Fibroblast of skin of back (primary cell): ENCODE data around the gene CNNM3. TPM values are rescaled to one million over a fixed set of nuclear protein-coding genes. Genes with fewer than 3 reads are reported as not detected.
"Not testable (repeated sequence)": the region's sequence is repeated elsewhere in the genome, so short reads cannot be mapped to it uniquely, and the experiment has no call there.

Experiments used
- DNase-seq: peaks from one replicate; pipeline ENCODE4 v3.0.0-alpha.2; 2013
- polyA plus RNA-seq, 2 experiments: library from polyadenylated mRNA; unstranded; fragments of 120-200 nt; gene quantifications; one replicate each; pipeline ENCODE4 v1.2.1, GENCODE V29; 2013; ENCODE audit not compliant: insufficient read length in 2 of 2

Gene CNNM3
- polyA plus RNA-seq (2013, experiment 1 of 2; ENCODE audit: insufficient read length): 7.8 TPM
- polyA plus RNA-seq (2013, experiment 2 of 2; ENCODE audit: insufficient read length): 5.9 TPM

DNA sequence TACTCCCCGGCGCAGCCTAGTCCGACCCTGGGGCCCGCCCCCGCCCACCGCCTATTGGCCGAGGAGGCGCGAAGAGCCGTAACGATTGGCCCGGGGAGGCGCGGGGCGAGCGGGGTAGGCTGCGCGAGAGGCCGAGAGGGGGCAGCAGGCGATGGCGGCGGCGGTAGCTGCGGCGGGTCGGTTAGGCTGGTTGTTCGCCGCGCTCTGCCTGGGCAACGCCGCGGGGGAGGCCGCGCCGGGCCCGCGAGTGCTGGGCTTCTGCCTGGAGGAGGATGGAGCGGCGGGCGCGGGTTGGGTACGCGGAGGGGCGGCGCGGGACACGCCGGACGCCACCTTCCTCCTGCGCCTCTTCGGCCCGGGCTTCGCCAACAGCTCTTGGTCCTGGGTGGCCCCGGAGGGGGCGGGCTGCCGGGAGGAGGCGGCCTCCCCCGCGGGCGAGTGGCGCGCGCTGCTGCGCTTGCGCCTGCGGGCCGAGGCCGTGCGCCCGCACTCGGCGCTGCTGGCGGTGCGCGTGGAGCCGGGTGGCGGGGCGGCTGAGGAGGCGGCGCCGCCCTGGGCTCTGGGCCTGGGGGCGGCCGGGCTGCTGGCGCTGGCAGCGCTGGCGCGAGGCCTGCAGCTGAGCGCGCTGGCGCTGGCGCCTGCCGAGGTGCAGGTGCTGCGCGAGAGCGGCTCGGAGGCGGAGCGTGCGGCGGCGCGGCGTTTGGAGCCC lies at the start of gene CNNM3:
Gene CNNM3, plus strand, starts transcription at position 142 of the 709 bp plus-strand sequence. Its CDS starts 10 bp downstream, at position 152.
- DNase-seq: peak; percentile 92

DNA sequence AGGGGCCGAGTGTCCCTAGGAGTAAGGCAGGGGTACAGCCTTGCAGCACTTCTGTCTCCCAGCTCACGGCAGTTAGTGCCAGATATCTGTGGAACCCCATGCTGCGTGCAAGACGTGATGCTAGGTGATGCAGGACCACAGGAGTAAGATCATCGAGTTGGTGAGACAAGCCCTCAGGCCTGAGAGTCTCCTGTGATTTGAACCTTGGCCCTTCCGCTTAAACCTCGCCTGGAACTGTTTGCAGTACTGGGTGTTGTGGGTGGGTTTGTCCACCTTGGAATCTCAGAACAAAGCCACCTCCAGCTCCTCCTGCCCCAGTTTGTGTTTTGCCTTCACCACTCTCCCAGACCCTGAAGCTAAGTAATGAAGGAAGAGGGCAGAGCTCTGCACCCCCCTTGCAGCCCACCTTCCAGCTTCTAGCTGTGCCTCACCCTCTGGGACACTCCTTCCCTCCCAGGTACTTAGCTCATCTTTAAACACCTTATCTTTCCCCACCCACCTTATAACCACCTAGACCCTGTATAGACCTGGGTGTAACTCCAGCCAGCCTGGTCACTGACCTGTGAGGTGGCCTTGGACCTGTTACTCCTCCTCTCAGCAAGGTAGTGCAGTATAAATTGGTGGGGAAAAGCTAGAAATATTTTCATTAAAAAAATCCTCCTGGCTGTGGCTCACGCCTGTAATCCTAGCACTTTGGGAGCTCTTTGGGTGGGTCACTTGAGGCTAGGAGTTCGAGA lies 48.8 kb upstream of the CNNM3 start:
- no peak for DNase-seq

DNA sequence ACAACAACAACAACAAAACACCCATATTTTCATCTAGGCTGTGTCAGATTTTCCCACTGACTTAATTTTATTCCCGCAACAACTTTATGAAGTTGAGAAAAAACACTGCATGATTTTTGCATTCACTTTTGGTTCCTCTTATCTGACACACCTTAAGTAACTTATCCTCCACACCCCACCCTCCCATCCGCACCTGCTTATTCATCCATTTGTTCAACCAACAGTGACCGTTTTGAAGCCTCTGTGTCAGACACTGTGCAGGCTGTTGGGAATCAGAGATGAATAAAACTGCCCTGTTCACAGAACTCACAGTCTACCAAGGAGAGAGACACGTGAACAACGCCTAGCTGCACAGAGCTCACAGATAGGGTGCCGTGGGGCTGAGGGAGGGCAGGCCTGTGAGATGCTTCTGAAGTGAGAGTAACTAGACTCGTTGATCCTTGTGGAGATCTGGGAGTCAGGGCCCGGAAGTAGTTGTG lies 47.9 kb upstream of the CNNM3 start:
- DNase-seq: no peak

DNA sequence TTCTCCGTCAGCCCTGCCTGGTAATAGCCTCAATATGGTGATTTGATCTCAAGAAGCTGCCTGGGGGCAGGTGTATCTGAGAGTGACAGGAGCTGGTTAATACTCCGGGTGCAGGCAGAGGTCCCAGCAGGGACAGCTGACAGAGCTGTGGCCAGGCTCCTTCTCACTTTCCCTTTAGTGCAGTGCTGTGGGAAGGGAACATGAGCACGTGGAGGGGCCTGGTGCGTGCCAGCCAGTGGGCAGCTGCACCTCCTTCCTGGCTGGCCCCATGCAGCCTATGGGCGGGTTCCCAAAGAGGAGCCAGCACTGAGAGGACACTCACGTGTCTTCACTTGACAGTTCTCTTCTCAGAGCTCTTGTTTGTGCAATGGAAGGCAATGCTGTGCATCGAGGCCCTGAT lies 46.3 kb upstream of the CNNM3 start:
- no peak for DNase-seq

DNA sequence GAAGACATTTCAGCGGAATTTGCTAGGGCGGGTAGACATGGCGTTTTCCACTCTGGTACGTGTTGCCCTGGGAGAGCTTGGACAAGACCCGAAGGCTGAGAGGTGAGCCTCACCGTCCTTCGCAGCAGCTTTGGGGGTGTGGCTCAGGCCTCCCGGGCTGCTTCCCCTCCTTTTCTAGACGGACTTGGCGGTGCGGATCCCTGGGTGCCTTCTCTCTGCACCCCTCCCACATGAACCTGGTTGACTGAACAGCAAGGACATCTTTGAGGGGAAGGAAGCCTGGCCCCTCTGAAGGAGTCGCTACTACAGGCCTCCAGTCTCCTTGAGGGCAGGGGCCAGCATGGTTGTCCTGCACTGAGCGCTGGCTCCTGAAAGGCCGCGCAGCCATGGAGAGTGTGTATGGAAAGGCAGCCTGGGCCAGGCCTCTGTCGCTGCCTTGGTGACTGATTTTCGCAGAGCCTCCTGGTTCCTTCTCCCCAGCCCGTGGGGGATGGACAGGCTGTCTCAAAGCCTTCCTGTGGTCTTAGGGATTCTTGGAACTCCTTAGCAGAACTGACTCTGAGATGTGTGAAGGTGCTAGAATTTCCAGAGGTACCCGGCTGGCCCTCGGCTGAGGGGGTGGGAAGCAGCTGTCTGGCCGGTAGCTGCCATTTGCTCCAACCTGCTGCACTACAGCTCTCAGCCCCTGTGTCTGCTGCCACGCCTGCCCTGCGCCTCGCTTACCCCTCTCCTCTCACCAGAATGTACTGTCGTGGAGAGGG lies 45.4 kb upstream of the CNNM3 start:
- no peak for DNase-seq

DNA sequence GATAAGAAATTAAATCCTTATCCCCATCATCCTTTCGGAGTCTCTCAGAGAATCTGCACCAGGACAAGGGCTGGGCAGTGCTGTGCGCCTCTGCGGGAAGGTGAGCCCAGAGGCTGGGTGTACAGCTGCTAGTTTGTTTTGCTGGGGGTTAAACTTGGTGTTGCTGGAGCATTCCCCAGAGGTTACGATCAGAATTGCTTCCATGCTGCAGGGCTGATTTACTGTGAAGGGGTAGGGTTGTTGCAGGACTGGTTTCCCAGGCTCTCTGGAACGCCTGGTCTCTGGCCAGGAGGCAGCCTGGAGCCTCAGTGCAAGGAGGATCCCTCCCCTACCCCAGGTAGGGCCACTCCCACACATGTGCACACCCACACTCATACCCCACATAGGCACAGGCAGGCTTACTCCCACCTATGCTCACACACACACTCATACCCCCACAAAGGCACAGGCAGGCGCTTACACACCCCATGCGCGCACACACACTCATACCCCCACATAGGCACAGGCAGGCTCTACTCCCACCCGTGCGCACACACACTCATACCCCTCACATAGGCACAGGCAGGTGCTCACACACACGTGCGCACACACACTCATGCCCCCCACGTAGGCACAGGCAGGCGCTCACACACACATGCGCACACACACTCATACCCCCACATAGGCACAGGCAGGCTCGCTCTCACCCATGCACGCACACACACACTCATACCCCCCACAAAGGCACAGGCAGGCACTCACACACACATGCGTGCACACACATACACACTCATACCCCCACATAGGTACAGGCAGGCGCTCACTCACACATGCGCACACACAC lies 44.1 kb upstream of the CNNM3 start:
- DNase-seq: no peak

DNA sequence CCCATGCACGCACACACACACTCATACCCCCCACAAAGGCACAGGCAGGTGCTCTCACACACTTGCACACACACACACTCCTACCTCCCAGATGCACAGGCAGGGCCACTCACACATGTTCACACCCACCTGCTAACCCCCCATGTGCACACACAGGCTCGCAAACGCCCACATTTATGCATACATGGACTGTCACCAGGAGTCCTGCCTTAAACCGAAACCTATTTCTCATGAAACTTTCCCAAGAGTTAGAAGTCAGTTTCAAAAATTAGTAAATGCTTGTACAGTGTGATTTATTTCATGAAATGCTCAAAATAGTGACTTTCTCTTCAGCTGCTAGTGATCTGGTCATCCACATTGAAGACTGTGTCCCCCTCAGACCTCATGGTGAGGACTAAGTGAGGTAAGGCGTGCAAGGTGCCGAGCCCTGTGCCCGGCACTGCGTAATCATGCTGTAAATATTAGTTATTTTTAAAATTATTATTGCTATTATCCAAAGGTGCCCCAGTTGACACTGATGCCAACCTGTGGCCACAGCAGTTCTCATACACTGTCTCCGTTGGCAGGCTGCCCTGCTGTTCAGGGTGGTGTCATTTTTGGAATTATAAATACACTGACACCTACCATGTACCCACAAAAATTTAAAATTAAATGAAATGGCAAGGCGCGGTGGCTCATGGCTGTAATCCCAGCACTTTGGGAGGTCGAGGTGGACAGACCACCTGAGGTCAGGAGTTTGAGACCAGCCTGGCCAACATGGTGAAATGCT lies 43.0 kb upstream of the CNNM3 start:
- DNase-seq: no peak

DNA sequence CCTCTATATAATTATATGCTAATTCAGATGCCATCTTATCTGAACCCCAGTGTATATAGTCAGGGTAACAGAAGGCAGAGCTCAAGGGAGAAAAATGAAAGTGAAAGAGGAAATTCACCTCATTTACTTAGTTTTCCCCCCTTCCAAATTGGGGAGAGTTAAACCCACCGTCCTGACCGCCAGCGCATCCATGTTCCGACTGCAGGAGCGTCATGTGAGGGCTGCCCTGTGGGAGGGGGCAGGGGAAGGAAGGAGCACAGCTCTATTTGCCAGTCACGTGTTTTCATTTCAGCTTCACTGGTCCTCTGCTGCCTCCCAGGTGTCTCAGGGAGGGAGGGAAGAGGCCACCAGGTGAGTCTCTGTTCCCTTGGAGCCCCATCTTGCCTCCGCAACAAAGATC lies 42.1 kb upstream of the CNNM3 start:
- no peak for DNase-seq

DNA sequence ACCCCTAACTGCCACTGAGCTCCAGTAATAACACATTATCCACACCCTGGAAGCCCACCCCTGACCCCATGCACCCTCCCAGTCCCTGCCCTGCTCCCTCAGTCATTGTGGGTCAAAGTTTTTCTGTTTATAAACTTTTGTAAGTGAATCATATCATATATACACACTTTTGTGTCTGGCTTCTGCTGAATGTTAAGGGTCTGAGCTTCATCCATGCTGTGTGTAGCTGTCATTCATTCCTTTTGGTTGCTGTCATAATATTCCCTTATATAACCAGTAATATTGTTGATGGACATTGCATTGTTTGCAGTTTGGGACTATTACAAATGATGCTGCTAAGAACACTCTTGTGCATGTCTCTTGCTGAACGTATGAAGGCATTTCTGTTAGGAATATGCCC lies 40.9 kb upstream of the CNNM3 start:
- peak; percentile 19 for DNase-seq

DNA sequence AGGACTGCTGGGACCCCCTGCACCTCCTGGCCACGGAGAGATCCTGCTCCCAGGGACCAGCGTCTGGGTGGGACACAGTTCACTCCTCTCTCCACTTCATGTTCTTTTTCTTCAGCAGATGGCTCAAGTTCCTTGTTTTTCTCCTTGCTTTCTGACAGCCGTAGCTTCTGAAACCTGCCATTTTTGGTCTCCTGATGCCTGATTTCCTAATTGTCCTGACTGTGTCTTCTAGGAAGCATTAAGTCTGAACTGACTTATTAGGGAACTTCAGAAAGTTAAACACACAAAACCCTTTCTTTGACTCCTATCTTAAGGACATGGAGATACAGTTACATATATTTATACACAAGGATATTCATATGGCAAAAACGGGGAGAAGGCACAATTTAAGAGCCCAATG lies 32.7 kb upstream of the CNNM3 start:
- DNase-seq: no peak

DNA sequence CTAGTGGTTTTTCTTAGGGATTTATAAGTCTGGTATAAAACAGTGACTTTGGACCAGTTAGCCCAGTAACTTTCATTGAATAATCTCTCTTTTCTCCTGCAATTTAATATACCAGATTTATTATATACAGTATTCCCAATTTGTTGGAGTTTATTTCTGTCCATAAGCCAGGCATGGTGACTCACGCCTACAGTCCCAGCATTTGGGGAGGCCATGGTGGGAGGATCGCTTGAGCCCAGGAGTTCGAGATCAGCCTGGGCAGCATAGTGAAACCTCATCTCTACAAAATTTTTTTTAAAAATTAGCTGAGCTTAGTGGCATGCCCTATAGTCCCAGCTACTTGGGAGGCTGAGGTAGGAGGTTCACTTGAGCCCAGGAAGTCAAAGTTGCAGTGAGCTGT lies 28.7 kb upstream of the CNNM3 start:
- DNase-seq: no peak

DNA sequence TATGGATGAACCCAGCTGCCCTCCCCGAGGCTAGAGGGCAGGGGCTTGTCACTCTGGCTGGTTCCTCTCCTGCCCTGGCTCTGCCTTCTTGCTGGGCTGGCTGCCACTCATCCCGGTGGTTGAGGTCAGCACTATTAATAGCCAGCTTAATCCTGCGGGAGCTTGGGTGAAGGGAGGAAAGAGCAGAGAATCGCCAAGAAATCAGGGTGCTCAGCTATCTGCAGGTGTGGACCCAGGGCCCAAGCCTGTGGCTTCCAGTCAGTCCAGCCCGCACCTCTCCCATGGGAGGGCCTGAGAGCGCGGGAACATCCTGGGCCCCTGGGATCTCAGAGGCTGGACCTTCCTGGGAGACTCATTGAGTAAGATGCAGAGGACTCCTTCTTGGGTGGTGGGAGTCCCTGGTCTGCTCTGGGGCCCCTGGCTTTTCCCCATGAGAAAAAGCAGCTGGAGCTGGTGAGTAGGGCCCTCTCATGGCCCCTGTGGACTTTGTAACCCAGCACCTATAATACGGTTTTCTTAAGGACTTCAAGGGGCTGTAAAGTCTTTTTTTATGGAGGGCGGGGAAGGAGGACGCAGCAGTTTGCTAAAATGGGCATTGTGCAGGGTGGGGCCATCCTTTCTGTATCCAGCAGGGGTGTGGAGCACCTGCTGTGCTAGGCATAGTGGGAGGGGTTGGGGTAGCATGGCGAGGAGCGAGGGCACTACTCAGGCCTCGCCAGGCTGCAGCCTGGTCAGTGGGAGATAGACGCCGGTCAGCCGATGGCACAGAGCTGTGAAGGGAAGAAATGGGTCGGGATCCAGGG lies 27.4 kb upstream of the CNNM3 start:
- DNase-seq: peak; percentile 46

DNA sequence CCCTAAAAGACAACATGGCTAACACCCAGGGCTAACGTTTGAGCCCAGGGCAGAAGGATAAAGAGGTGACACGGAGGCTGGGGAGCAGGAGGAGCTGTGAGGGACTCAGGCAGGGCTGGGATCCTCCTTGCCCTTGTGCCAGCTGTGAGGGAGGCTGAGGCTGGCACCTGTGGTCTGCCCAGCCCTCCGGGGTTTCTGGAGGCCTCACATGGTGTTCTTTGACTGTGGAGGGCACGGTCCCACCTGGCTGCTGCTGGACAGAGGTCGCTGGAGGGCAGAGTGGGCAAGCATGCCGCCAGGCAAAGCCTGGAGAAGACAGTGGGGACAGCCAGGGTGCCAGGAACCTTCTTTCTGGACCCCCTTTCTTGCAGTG lies 26.8 kb upstream of the CNNM3 start:
- DNase-seq: no peak

DNA sequence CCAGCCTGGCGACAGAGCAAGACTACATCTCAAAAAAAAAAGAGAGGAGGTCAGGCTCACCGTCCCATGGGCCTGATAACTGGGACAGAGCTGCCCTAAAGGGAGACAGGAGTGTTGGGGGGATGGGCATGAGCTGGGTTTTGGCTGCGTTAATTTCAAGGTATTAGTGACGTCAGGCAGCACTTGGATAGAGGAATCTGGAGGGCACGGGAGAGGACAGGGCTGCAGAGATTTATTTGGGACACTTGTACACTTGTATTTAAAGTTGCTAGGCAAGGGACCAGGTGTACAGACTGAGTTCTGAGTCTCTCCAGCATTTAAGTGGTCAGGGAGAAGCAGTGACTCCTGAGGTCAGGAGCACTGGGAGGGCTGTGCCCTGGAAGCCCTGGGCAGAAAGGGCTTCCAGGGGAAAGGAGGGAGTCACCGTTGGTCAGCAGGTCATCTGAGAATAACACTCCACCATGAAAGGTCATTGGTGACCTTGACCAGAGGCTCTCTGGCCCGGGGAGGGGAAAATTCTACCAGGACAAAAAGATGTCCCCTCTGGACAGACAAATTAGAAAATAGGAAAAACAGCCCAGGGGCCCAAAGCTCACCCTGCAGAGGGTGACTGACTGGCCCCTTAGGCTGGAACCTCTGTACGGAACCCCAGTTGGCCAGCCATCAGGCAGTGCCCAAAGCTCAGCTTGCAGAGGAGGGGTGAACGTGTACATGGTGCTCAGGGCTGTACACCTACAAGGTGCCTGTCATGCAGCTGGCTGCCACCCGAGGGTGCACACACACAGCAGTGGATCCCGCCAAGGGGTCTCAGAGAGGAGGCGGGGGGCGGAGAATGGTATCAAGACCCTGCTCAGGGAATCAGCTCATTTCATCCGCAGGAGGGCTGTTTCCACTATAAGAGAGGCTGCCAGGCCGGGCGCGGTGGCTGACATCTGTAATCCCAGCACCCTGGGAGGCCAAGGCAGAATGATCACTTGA lies 23.0 kb upstream of the CNNM3 start:
- no peak for DNase-seq

DNA sequence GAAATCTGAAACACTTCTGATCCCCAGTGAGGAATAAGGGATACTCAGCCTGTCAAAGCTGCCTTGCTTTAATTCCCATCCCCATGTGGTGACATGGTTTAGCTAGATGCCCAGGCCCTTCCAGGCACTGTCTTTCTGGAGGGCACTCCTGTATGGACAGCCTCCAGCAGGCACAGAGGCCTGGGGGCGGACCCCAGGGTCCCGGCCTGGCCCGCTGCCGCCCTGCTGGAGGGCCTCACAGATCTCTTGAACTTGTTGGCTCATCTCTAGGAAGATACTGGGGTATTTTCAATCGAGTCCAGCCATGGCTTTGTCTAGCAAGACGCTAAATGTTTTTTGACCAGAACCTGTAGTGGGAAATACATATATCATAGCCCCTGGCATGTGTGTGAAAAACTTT lies 21.0 kb upstream of the CNNM3 start:
- no peak for DNase-seq

DNA sequence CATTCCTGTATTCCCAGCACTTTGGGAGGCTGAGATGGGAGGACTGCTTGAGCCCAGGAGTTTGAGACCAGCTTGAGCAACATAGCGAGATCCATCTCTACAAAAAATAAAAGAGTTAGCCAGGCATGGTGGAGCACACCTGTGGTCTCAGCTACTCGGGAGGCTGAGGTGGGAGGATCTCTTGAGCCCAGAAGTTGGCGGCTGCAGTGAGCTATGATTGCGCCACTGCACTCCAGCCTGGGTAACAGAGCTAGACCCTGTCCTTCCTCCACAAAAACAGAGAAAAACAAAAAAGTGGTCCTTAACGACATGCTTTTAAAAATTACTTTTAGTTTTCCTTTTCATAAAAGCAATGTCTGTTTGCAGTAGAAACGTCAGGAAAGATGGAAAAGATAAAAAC lies 19.6 kb upstream of the CNNM3 start:
- DNase-seq: not testable (repeated sequence)

DNA sequence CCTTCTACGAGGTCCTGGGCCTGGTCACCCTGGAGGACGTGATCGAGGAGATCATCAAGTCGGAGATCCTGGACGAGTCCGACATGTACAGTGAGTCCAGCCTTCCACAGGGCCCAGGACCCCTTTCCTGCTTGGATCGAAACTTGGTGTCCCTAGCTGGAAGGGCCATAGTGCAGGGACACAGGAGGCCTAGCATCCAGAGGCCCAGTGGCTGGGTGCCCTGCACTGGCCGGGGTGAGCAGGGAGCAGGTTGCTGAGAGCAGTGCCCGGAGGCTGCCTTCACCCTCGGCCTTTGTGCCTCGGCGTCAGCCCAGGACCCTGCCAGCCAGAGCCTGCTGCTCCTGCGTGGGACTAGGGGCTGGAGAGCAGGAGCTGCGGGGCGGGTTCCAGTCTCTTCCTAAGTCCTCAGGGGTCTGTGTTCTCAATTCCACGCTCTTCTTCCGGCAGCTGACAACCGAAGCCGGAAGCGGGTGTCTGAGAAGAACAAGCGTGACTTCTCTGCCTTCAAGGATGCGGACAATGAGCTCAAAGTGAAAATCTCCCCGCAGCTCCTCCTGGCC lies 18.9 kb upstream of the CNNM3 start:
- no peak for DNase-seq

DNA sequence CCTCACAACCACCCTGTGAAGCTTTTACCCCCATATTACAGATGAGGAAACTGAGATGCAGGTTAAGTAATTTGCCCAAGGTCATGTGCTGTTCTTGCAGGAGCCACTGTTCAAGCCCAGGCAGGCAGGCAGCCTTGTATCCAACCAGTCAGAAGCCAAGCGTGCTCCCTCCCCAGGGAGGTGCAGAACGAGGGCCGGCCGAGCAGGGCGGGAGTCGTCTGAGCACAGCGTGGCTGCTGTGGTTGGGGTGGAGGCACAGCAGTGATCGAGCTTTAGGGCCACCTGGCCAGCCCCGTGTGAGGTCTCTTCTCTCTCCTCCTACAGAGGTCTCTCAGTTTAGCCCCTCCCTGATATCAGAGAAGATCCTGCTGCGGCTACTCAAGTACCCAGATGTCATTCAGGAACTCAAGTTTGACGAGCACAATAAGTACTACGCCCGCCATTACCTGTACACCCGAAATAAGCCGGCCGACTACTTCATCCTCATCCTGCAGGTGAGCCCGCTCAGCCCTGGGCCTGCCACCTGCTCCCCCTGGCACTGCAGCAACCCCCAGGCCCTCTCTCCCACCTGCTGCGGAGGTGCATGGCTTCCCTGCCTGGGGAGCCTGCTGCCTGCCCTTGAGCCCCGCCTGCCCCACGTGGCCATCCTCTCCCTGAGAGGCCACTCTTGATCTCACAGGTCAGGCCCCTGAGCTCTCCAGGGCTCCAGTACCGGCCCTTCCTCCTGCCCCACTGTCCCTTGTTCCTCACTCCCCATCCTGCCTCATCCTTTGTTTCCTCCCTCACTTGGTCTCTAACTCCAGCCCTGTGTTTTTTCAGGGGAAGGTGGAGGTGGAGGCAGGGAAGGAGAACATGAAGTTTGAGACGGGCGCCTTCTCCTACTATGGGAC lies 17.1 kb upstream of the CNNM3 start:
- no peak for DNase-seq
